Brain pericyte (primary cell): ENCODE data around the gene FNDC11.
"Not testable (repeated sequence)": the region's sequence is repeated elsewhere in the genome, so short reads cannot be mapped to it uniquely, and the experiment has no call there.

ENCODE experiments used
- DNase-seq: peaks from one replicate; pipeline ENCODE4 v3.0.0-alpha.2; 2012; ENCODE audit warnings: low read depth, low spot score

Gene FNDC11

DNA sequence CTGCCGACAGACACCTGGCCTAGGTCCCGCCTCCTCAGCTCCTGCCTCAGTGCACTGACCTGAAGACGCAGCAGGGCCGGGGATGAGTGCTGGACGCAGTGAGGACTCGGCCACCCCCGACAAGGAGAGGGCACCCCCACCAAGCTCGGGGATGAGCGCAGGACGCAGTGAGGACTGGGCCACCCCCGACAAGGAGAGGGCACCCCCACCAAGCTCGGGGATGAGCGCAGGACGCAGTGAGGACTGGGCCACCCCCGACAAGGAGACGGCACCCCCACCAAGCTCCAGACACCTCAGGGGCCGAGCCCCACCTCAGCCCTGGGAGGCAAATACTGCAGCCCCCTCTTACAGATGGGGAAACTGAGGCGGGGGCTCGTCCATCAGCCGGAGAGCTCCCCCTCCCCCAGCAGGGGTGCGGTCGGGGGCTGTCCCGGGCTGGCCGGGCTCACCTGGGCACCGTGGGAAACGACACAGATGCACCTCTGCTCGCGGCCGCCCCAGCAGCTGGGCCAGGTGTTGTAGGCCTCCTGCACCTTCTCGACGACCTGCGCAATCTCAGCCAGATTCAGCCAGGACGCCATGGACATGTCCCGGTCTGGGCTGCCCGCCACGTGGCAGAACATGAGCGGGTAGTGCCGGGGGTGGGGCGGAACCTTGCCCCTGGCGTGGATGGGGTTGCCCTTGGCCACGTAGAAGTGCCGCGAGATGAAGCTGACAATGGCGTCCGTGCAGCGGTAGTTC lies 12.6 kb downstream of the FNDC11 start:
- DNase-seq = no peak

GRCh38 chr20:63567136-63567385 lies 13.1 kb downstream of the FNDC11 start:
- DNase-seq = no peak

- DNase-seq = no peak
These were observed 13.6 kb downstream of the FNDC11 start for GRCh38 chr20:63567386-63568169.

GRCh38 chr20:63568170-63568981 lies 14.4 kb downstream of the FNDC11 start:
- DNase-seq = no peak

- no peak for DNase-seq
These were observed 15.3 kb downstream of the FNDC11 start for GRCh38 chr20:63568986-63569949.

DNA sequence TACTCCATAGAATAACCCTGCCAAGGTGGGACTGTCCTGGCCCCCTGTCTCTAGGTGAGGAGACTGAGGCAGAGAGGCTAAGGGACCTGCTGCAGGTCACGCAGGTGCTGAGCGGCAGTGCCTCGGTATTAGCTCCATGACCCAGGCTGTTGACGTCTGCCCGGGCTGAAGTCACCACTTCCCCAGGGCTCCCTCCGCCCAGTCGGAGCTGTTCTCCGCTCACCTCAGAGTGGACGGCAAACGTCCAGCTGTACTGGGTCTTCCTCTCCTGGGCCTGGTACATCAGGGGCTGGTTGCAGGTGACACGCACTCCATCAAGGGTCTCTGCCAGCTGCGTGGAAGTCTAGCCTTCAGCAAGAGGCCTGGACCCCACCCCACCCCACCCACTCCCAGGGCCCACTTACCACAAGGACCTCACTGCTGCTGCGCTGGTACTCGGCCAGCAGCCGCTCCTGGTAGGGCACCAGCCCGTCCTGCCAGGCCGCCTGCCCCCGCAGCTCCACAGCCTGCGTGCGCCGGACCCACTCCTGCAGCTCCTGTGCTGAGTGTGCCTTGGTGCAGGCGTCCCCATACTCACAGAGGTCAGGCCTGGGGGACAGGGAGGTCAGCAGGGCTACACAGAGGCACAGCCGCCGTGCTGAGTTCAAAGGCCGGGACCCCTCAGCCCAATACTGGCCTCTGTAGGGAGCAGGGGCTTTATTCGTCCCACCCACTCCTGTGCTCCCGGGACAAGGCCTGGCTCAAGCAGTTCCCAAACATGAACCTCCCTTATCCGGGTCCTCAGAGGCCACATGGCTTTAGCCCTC lies 16.5 kb downstream of the FNDC11 start:
- no peak for DNase-seq

DNA sequence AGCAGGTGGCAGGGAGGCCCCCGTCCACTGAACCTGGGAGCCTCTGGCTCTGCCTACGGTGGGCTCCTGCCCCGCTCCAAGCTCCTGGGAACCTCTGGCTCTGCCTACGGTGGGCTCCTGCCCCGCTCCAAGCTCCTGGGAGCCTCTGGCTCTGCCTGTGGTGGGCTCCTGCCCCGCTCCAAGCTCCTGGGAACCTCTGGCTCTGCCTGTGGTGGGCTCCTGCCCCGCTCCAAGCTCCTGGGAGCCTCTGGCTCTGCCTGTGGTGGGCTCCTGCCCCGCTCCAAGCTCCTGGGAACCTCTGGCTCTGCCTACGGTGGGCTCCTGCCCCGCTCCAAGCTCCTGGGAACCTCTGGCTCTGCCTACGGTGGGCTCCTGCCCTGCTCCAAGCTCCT lies 17.1 kb downstream of the FNDC11 start:
- not testable (repeated sequence) for DNase-seq

DNA sequence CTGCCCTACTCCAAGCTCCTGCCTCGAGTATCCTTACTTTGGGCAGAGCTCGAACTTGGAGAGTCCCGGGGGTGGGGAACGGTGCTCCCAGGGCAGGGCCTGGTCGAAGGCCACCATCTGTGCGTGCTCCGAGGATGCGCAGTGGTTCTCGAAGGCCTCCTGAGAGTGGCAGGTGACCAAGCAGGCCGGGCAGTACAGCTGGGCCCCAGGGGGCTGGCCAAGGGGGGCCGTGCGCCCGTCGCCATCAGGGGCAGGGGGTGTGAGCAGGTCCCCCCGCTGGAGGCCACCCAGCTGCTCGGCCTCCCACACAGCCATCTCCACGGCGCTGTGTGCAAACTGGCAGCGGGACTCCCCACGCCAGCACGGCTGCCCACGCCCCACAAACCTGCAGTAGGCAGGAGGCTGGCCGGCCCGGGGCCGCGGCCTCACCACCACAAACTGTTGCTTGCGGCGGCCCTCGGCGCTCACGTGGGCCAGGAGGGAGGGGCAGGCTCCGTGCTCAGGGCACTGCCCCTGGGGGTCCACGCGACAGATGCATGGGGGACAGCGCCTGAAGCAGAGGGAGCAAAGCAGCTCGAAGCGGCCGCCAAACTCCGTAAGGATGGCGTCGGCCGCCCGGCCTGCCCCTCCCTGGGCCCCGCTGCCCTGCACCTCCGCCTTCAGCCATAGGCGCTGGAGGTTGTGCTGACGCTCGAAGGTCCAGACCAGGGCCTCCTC lies 18.3 kb downstream of the FNDC11 start:
- no peak for DNase-seq

GRCh38 chr20:63572788-63573646 lies 19.1 kb downstream of the FNDC11 start:
- no peak for DNase-seq

GRCh38 chr20:63573647-63574131 lies 19.7 kb downstream of the FNDC11 start:
- no peak for DNase-seq

DNA sequence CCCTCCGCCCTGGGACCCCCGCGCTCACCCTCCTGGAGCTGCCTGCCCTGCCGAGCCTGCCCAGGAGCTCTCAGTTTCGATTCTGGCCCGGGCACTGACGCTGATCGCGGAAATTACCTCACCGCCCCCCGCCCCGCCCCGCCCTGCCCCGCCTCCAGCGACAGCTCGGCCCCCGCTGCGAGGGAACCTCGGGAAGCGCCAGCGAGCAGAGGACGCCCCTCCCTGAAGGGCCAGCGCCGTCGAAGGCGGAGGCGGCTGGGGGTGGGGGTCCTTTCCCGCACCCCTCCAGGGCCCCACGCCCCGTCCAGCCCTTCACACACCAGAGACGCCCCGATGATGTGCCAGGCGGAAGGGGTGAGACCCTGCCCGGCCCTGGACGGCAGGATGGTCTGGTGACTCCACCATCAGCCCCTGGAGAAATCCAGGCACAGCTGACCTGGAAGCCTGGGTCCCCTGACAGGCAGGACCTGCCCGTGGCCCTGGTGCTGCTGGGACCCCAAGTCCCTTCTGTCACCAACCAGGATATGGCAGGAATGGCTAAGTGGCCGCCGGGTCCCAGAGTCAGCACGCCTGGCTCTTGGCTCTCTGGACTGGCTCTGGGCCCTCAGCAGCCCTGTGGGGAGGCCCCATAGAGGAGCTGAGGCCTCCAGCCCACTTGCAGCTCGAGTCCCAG lies 20.3 kb downstream of the FNDC11 start, which contains the start of gene HELZ2:
Gene HELZ2 (minus strand): TSS at position 84 of the 673 bp plus-strand sequence. CDS start 1,854 bp downstream, outside the sequence.
- no peak for DNase-seq

DNA sequence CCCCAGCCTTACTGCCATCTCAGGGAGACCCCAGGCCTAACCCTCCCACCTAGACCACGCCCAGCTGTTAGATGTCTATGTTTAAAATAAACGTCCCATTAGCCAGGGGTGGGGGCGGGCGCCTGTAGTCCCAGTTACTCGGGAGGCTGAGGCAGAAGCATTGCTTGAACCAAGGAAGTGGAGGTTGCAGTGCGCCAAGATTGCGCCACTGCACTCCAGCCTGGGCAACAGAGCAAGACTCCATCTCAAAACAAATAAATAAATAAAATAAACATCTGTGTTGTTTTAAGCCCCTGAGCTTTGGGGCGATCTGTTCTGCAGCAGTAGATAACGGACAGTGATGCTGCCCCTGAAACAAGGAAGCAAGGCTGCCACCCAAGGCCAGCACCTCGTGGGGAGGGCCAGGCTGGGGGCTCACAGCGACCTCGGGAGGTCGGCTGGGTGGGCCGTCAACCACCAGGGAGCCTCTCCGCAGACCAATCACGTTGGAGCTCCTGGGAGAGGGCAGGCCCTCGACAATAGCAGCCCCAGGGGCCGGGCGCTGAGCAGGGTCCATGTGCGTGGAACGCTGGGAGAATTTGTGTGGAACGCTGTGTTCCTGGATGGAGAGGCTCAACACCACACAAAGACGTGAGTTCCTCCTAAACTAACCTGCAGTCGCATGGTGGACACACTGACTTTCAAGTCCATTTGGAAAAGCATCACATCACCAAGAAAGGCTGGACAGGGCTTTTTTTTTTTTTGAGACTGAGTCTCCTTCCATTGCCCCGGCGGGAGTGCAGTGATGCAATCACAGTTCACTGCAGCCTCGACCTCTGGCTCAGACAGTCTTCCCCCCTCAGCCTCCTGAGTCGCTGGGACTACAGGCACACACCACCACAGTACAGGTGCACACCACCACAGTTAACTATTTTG lies 21.1 kb downstream of the FNDC11 start:
- DNase-seq = no peak

DNA sequence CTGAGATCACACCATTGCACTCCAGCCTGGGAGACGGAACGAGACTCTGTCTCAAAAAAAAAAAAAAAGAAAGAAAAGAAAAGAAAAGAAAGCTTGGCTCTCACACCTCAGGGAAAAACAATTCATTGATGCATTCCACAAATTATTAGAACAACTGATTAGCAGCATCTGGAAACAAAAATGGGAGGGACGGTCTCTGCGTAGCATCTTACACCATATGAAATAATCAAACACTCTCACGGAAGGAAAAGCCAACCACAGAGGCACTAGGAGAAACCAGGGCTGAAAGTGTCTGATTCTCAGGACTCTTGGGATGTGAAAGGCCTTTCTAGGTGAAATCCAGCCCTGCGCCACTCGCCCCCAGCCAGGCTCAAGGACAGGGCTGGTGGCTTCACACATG lies 22.4 kb downstream of the FNDC11 start:
- no peak for DNase-seq

DNA sequence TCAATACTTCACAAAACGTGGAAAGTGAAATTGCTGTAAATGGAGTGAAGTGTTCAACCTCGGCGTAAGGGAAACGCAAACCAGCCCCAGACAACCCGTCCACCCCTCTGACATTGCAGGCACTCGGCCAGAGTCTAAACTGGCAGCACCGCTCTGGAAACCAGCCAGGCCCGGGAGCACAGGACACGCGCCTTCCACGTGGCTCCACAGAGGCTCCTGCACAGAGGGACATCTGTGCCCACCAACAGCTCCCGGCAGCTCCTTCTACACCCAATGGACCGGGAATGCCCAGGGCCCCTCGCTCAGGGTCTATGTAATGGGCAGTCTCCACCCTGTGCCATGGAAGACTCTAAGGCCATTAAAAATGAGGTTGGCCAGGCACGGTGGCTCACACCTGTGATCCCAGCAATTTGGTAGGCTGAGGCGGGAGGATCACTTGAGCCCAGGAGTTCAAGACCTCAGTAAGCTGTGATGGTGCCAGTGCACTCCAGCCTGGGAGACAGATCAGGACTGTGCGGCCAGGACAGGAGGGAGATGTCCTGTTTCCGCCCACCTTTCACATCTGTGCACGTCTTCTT lies 23.4 kb downstream of the FNDC11 start:
- DNase-seq = no peak

DNA sequence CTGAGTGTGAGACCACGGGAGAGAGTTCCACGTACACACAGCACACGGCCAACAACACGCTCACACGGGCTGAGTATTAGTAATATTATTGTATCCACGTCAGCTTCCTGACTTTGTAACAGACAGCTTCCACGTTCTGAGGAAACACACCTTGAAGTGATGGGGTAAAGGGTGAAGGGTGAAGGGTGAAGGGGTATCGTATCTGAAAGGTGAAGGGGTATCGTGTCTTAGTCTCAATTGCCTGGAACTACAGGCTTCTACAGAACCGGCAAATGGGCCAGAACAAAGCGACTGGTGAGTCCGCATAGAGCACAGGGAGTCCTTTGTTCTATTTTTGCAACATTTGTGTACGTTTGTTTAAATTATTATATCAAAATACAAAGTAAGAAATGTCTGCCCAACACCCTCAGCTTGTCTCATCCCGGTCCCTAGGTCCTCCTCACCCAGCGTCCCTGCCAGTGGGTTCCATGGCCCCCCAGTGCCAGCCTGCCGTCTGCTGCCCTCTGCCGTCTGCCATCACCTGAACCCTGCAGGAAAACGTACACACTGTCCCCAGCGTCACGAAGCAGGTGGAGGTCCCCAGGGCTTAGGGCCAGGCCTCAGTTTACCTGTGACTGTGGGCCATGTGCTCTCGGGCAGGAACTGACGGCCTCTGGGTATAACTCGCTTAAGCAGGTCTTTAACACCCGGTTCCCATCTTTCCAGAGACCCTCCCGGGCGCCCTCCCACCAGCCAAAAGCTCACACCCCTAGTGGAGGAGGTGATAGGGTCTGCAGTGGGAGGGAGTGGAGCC lies 24.5 kb downstream of the FNDC11 start:
- no peak for DNase-seq
